GM21528 (cell line): ENCODE data around the gene ALDH3A1.
"Not testable (repeated sequence)": the region's sequence is repeated elsewhere in the genome, so short reads cannot be mapped to it uniquely, and the experiment has no call there.

Experiments
- ATAC-seq: cut with Tn5 transposase; IDR thresholded peaks from one replicate; pipeline ENCODE4 v1.9.1; 2021; ENCODE audit warnings: mild to moderate bottlenecking, moderate library complexity; ENCODE audit not compliant: unreplicated experiment, low FRiP score

ALDH3A1 gene

GRCh38 chr17:19747829-19748806, at the start of gene ALDH3A1:
Gene ALDH3A1 (minus strand): TSS chr17:19748298. CDS start chr17:19745129, 3,169 bp downstream.
- no peak for ATAC-seq

- no peak for ATAC-seq
These were observed 48.4 kb upstream of the ALDH3A1 start for GRCh38 chr17:19796457-19796856.

- no peak for ATAC-seq
These were observed 43.9 kb upstream of the ALDH3A1 start for GRCh38 chr17:19791918-19792550.

DNA sequence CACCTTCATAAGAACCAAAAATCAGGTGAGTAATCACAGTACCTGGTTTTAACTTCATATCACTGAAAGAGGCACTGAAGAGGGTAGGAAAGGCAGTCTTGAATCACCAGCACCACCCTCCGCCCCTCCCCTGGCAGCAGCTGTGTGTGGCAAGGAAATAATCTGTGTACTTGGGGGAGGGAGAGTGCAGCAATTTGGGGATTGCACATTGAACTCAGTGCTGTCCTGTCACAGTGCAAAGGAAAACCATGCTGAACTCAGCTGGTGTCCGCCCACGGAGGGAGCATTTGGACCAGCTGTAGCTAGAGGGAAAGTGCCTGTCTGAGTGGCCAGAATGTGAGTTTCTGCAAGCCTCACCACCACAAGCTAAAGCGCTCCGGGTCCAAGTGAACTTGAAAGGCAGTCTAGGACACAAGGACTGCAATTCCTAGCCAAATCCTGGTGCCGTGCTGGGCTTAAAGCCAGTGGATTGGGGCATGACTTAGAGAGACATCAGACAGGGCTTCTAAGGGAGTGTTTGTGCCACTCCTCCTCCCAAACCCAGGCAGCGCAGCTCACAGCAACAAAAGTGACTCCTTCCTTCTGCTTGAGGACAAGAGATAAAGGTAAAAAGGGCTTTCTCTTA, 39.7 kb upstream of the ALDH3A1 start:
- ATAC-seq, result no peak

GRCh38 chr17:19785854-19786253, 37.8 kb upstream of the ALDH3A1 start:
- no peak for ATAC-seq

- no peak for ATAC-seq
These were observed 33.7 kb upstream of the ALDH3A1 start for GRCh38 chr17:19781488-19782458.

DNA sequence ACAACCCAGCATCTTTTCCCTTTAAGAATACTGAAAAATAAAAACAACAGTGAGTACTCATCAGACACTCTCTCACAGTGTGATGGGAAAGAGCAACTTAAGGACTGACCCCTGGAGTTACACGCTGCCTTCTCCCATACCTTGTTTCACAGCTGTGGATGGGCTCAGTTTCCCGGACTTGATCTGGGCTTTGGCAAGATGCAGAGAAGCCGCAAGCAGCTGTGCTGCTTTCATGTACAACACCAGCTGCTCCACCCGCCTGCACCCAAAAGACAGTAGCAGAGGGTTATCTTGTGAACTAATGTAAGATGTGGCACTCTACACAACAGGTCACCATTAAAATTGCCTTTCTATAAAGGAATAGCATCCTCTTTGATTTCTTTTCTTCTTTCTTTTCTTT, 32.7 kb upstream of the ALDH3A1 start:
- no peak for ATAC-seq

- ATAC-seq, result no peak
These were observed 25.4 kb upstream of the ALDH3A1 start for GRCh38 chr17:19773534-19773933.

- no peak for ATAC-seq
These were observed 24.0 kb upstream of the ALDH3A1 start for GRCh38 chr17:19771971-19772630.

- ATAC-seq, result no peak
These were observed 23.1 kb upstream of the ALDH3A1 start for GRCh38 chr17:19770985-19771735.

DNA sequence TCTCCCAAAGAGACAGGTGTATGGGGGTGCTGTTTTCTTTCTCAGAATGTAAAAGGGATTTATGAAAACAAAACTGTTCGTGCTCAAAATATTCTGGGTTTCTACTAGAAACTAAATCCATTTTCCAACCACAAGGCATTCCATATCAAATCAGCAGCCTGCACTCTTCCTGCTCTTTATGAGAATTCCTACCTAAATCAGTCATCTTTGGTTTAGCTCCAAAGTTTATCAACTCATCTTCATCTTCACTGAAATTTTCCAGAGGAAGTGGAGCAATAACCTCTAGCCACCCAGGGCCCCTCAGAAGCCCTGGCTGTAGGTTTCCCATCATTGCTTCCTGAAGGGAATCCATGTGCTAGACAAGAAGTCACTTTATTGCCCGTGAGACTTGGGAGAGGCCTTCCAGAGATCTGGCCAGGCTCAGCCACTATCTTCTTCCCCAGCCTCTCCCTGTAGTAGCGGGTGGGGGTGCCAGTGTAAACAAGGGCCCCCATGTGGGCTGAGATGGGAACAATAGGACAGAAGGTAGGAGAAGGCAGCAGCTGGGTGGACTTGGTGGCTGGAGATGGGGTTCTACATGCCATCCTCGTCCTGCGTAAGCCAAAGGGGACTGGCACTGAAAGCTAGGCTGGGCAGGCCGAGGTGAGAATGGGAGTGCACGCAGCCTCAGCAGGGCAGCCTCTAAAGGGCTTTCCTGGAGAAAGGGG, 22.0 kb upstream of the ALDH3A1 start:
- no peak for ATAC-seq

- ATAC-seq, result no peak
These were observed 20.1 kb upstream of the ALDH3A1 start for GRCh38 chr17:19768046-19768782.

- ATAC-seq, result no peak
These were observed 18.5 kb upstream of the ALDH3A1 start for GRCh38 chr17:19766421-19767270.

DNA sequence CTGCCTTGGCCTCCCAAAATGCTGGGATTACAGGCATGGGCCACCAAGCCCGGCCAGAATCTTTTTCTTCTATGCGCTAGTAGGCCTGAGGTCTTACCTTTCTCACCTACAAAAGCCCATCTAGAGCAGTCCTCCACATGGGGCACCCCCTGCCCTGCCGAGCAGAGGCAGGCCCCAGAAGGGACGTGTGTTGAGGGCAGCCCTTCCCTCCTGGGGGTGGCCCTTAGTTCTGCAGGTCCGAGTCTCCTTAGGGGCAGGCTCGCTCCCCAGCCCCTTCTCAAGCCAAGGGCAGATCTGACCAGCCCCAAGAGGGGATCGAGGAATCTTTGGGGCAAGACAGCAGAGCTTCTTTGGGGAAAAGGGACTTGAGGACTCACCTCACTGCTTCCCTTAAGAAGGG, 17.9 kb upstream of the ALDH3A1 start:
- no peak for ATAC-seq

DNA sequence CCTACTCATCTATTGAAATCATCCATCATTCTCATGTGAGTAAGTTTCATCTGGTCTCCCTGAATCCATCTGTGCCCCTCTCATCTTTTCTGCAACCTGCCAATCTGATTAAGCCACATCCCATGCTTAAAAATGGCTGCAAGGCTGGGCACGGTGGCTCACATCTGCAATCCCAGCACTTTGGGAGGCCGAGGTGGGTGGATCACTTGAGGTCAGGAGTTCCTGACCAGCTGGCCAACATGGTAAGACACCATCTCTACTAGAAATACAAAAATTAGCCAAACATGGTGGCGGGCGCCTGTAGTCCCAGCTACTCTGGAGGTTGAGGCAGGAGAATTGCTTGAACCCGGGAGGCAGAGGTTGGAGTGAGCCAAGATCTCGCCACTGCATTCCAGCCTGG, 15.9 kb upstream of the ALDH3A1 start:
- not testable (repeated sequence) for ATAC-seq

GRCh38 chr17:19763416-19763815, 15.3 kb upstream of the ALDH3A1 start:
- no peak for ATAC-seq

- no peak for ATAC-seq
These were observed 14.4 kb upstream of the ALDH3A1 start for GRCh38 chr17:19762515-19762961.
